ENCODE results near the gene B3GNT8.
"Not testable (repeated sequence)": the region's sequence is repeated elsewhere in the genome, so short reads cannot be mapped to it uniquely, and the experiment has no call there.

The B3GNT8 gene

GRCh38 chr19:41436674-41436951 lies 9.4 kb upstream of the B3GNT8 start:
- ATAC-seq, result no peak

- ATAC-seq, result no peak
Observed at GRCh38 chr19:41435936-41436673, 8.9 kb upstream of the B3GNT8 start.

- ATAC-seq, result not testable (repeated sequence)
Observed at GRCh38 chr19:41435376-41435775, 8.2 kb upstream of the B3GNT8 start.

- ATAC-seq, result no peak
Observed at GRCh38 chr19:41434450-41434849, 7.3 kb upstream of the B3GNT8 start.

GRCh38 chr19:41433171-41433570 lies 6.0 kb upstream of the B3GNT8 start:
- no peak for ATAC-seq

GRCh38 chr19:41431426-41432386 lies 4.5 kb upstream of the B3GNT8 start:
- ATAC-seq, result no peak

GRCh38 chr19:41430922-41431321 lies 3.7 kb upstream of the B3GNT8 start:
- no peak for ATAC-seq

GRCh38 chr19:41428481-41428859 lies 1.3 kb upstream of the B3GNT8 start:
- ATAC-seq, result no peak

GRCh38 chr19:41427647-41428480 lies 690 bp upstream of the B3GNT8 start:
- peak; percentile 20 to 30 for ATAC-seq

- no peak for ATAC-seq
Observed at GRCh38 chr19:41426116-41426841, 895 bp downstream of the B3GNT8 start.

GRCh38 chr19:41425174-41426115 lies 1.7 kb downstream of the B3GNT8 start:
- ATAC-seq, result no peak

- ATAC-seq, result no peak
Observed at GRCh38 chr19:41424335-41425173, 2.6 kb downstream of the B3GNT8 start.

- ATAC-seq, result no peak
Observed at GRCh38 chr19:41422955-41423354, 4.2 kb downstream of the B3GNT8 start.

- ATAC-seq, result no peak
Observed at GRCh38 chr19:41422456-41422855, 4.7 kb downstream of the B3GNT8 start.

GRCh38 chr19:41421973-41422372 lies 5.2 kb downstream of the B3GNT8 start:
- ATAC-seq, result no peak

- ATAC-seq, result no peak
Observed at GRCh38 chr19:41421314-41421713, 5.9 kb downstream of the B3GNT8 start.

- ATAC-seq, result no peak
Observed at GRCh38 chr19:41420101-41420880, 6.9 kb downstream of the B3GNT8 start.

GRCh38 chr19:41416194-41416674 lies 10.9 kb downstream of the B3GNT8 start:
- no peak for ATAC-seq

- no peak for ATAC-seq
Observed at GRCh38 chr19:41415154-41415571, 12.0 kb downstream of the B3GNT8 start.

Data from activated CD4-positive, CD25-positive, alpha-beta regulatory T cell treated with anti-CD3 and anti-CD28 coated beads, Interleukin-2, amount 50 U/mL, for 24 hours (primary cell).